HG02884 (cell line): Measurements from ENCODE around the gene NIPSNAP2.
"Not testable (repeated sequence)": the region's sequence is repeated elsewhere in the genome, so short reads cannot be mapped to it uniquely, and the experiment has no call there.

Experiments used
- ATAC-seq: cut with Tn5 transposase; IDR thresholded peaks from one replicate; pipeline ENCODE4 v1.9.1; 2021; ENCODE audit warnings: mild to moderate bottlenecking, moderate library complexity; ENCODE audit not compliant: unreplicated experiment

The NIPSNAP2 gene

GRCh38 chr7:55964261-55965099 is at the start of gene NIPSNAP2:
Gene NIPSNAP2 (plus strand): TSS chr7:55964585. CDS start chr7:55964610, 25 bp downstream.
- ATAC-seq = peak; percentile 76

GRCh38 chr7:55917771-55918170 is 46.6 kb upstream of the NIPSNAP2 start:
- ATAC-seq = no peak

GRCh38 chr7:55928006-55928767 is 36.2 kb upstream of the NIPSNAP2 start:
- no peak for ATAC-seq

- ATAC-seq = no peak
Observed at GRCh38 chr7:55931421-55932151, 32.8 kb upstream of the NIPSNAP2 start.

GRCh38 chr7:55939514-55940123 is 24.8 kb upstream of the NIPSNAP2 start:
- no peak for ATAC-seq

GRCh38 chr7:55946545-55946944 is 17.8 kb upstream of the NIPSNAP2 start:
- no peak for ATAC-seq

GRCh38 chr7:55951637-55952351 is 12.6 kb upstream of the NIPSNAP2 start, which contains the start of gene MRPS17:
Gene MRPS17 (plus strand): TSS chr7:55951877. CDS start chr7:55953196, 1,319 bp downstream.
- ATAC-seq = peak; percentile 100

- ATAC-seq = not testable (repeated sequence)
Observed at GRCh38 chr7:55952352-55952671, 12.1 kb upstream of the NIPSNAP2 start.

- no peak for ATAC-seq
Observed at GRCh38 chr7:55953707-55954475, 10.5 kb upstream of the NIPSNAP2 start.

GRCh38 chr7:55957190-55957589 is 7.2 kb upstream of the NIPSNAP2 start:
- ATAC-seq = no peak

- no peak for ATAC-seq
Observed at GRCh38 chr7:55962014-55962413, 2.4 kb upstream of the NIPSNAP2 start.

- no peak for ATAC-seq
Observed at GRCh38 chr7:55963584-55964168, 709 bp upstream of the NIPSNAP2 start.

GRCh38 chr7:55965100-55965470 is 700 bp downstream of the NIPSNAP2 start:
- ATAC-seq = no peak

GRCh38 chr7:55965805-55966421 is 1.5 kb downstream of the NIPSNAP2 start:
- no peak for ATAC-seq

GRCh38 chr7:55966851-55967250 is 2.5 kb downstream of the NIPSNAP2 start:
- ATAC-seq = no peak

- no peak for ATAC-seq
Observed at GRCh38 chr7:55969391-55969790, 5.0 kb downstream of the NIPSNAP2 start.

GRCh38 chr7:55970561-55970960 is 6.2 kb downstream of the NIPSNAP2 start:
- ATAC-seq = no peak

- ATAC-seq = no peak
Observed at GRCh38 chr7:55970978-55971377, 6.6 kb downstream of the NIPSNAP2 start.

GRCh38 chr7:55973747-55974250 is 9.4 kb downstream of the NIPSNAP2 start:
- ATAC-seq = no peak
